MM.1S (cell line): Measurements from ENCODE around the gene DCN.

Source experiments
- CTCF ChIP-seq: fragments of 300-600 bp; sonication (generic); IDR thresholded peaks from 2 replicates; pipeline ENCODE4 v1.5.1; 2016; ENCODE audit warnings: antibody characterized with exemption, low read length, mixed read lengths
- EZH2phosphoT487 ChIP-seq: fragments of 300-600 bp; sonication (generic); IDR thresholded peaks from 2 replicates; pipeline ENCODE4 v1.6.1; 2018; ENCODE audit warnings: antibody characterized with exemption, low read length

- TF ChIP-seq CTCF (no peak), EZH2phosphoT487 (no peak)
Observed at GRCh38 chr12:91226951-91227350, 44.3 kb upstream of the DCN start.
